Brain pericyte (primary cell): ENCODE data around the gene PDE8A.
"Not testable (repeated sequence)": the region's sequence is repeated elsewhere in the genome, so short reads cannot be mapped to it uniquely, and the experiment has no call there.

Source experiments
- DNase-seq: peaks from one replicate; pipeline ENCODE4 v3.0.0-alpha.2; 2012; ENCODE audit warnings: low read depth, low spot score

Gene PDE8A

DNA sequence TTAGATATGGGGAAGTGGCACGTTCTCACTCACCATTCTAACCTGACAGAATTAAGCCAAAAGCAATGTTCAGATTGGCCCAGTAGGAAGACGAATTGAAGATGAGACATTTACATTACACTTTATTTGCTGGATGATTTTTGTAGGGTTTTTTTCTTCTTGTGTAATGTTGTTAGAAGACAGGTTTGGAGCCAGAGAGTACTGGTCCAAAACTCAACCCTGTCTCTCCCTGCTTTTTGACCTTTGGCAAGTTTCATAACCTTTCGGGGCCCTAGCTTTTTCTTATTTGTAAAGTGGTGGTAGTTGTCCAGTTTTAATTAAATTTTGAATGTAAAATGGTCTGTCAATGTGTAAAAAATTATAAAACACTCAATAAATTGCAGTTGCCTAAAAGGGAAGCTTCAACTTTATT, 29.5 kb downstream of the PDE8A start:
- DNase-seq = no peak

DNA sequence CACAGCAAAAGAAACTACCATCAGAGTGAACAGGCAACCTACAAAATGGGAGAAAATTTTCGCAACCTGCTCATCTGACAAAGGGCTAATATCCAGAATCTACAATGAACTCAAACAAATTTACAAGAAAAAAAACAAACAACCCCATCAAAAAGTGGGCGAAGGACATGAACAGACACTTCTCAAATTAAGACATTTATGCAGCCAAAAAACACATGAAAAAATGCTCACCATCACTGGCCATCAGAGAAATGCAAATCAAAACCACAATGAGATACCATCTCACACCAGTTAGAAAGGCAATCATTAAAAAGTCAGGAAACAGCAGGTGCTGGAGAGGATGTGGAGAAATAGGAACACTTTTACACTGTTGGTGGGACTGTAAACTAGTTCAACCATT, 30.1 kb downstream of the PDE8A start:
- not testable (repeated sequence) for DNase-seq

DNA sequence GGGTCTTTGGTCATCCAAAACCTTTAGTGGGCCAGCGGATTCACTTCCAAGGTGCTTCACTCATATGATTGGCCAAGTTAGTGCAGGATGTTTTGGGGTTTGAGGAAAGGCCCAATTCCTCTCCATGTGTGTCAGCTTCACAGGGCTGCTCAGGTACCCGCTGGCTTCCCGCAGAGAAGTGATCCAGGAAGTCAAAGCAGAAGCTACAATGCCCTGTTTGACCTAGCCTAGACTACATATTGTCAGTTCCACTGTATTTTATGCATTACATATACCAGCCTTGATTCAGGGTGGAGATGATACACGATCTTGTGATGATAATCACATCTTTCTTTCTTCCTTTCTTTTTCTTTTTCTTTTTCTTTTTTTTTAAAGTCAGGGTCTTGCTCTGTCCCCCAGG, 32.1 kb downstream of the PDE8A start:
- no peak for DNase-seq

DNA sequence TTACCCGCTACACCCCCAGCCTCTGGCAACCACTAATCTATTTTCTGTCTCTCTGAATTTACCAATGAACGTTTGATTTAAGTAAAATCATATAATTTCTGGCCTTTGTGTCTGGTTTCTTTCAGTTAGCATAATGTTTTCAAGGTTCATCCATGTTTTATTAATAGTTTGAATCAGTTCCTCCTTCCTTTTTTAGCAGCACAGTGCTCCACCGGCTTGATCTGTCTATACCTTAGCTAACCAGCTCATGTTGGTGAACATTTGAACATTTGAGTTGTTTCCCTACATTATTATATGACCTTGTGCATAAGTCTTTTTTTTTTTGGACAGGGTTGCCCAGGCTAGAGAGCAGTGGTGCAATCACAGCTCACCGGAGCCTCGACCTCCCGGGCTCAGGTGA, 33.3 kb downstream of the PDE8A start:
- DNase-seq = no peak

DNA sequence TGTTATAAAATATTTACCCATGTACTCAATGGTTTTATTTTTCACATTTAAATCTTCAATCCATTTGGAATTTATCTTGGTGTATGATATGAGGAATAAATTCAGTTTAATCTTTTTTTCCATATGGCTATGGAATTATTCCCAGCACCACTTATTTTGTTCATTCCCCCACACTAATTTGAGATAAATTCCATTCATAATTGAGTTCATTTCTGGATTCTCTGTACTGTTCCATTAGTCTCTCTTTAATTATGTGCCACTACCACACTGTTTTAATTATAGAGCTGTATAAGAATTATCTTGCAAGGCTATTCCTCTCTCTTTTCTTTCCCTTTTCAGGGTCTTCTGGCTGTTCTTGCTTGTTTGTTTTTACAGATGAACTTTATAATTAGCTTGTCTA, 34.6 kb downstream of the PDE8A start:
- no peak for DNase-seq

DNA sequence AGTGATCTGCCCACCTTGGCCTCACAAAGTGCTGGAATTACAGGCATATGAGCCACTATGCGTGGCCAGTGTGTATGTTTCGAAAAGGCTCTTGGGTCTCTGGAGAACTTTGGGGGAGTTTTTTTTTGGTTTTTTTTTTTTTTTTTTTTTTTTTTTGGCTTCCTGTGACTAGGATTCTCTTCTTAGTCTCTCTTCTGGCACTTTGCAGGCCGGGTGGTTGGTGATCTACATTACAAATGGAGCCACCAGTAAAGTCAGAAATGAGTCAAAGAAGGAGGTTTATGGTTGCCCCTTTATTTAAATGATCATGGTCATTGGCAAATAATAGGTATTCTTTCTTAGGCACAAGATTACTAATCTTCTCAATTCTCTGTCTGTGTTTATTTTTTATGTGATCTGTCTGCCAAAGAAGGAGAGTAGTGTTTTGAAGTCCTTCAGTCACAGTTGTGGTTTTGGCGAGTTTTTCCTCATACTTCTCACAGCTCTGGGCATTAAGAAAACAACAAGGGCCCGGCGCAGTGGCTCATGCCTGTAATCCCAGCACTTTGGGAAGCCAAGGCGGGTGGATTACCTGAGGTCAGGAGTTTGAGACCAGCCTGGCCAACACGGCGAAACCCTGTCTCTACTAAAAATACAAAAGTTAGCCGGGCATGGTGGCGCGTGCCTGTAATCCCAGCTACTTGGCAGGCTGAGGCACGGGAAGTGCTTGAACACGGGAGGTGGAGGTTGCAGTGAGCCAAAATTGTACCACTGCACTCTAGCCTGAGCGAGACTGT, 38.3 kb downstream of the PDE8A start:
- peak; percentile 15 for DNase-seq

DNA sequence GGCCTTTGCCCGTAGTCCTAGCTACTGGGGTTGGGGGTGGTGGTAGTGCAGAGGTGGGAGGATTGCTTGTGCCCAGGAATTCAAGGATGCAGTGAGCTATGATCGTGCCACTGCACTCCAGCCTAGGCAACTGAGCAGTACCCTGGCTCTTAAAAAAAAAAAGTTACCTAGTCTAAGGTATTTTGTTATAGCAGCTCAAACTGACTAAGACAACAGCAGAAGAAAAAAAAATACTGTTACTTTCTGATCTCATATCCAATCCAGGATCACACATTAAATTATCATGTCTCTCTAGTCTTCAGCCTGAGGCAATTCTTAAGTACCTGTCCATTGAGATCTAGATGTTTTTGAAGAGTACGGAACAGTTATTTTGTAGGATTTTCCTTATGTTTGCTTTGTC, 39.8 kb downstream of the PDE8A start:
- no peak for DNase-seq

DNA sequence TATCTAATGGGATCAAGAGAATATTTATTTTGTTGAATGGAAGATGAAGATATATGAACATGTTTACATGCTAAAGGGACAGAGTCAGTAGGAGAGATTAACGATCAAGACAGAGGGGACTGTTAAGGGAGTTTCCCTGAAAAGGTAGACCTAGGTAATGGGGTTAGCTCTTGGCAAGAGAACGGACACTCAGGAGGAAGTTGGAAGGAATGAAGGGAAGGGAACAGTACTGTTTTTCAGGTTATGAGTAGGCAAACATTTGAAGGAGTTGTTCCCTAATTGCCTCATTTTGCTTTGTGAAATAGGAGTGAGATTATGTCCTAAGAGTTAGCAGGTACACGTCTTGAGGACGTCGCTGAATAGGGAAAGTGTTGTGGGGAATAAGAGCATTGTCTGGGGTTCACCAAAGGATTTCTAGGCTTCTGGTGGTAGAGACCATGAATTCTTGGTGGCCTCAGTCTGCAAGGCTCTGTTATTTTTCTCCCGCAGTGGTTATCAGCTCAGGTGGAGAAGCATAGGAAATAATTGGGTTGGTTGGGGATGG, 41.3 kb downstream of the PDE8A start:
- no peak for DNase-seq

DNA sequence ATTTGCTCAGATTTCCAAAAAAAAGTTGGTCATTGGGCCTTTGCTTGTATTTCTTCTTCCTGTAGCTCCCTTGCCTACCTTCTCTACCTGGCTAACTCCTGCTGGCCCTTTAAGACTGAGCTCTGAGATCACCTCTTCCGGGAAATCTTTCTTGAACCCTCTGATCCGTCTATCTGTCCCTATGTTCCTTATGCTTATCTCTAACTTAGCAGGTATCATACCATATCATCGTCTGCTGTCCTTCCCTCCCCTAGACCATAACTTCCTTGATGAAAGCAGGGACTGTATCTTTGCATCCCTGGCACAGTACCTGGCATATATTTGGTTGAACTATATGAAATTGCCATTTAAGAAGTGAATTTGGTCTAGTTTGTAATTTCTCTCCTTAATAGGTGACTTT, 42.3 kb downstream of the PDE8A start:
- no peak for DNase-seq

DNA sequence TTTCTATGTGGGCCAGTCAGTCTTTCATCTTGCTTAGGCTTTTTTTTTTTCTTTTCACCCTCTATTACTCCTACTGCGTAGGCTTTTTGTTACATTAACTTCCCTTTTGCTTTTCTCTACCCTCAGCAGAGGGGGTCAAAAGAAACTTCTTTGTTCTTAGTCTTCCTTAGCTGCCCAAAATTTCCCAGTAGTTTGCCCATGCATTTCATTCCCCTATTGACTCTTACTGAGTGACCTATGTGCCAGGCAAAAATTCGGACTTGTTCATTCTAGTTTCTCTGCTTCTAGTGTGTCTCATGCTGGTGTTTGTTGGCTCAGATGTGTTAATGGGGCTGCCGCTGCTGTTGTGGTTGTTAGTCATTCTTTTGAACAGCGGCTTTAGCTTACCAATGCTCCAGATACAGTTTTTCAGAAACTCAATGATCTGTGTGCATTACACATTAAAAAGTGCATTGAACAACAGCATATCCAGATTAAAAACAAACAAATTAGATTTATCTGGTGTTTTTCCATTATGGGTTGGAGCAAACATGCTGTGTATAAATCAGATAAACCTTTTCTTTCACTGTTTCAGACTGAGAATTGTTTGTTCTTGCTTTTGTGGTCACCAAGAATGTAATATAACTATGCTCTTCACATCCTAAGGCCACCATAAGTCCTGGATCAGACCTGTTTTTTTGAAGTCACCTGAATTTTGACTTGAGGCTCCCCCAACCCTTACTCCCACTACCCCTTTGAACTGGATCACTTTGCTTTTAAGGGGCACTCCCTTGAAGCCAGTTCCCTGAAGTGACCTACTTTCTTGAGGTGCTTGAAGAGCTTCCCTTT, 43.1 kb downstream of the PDE8A start:
- no peak for DNase-seq

DNA sequence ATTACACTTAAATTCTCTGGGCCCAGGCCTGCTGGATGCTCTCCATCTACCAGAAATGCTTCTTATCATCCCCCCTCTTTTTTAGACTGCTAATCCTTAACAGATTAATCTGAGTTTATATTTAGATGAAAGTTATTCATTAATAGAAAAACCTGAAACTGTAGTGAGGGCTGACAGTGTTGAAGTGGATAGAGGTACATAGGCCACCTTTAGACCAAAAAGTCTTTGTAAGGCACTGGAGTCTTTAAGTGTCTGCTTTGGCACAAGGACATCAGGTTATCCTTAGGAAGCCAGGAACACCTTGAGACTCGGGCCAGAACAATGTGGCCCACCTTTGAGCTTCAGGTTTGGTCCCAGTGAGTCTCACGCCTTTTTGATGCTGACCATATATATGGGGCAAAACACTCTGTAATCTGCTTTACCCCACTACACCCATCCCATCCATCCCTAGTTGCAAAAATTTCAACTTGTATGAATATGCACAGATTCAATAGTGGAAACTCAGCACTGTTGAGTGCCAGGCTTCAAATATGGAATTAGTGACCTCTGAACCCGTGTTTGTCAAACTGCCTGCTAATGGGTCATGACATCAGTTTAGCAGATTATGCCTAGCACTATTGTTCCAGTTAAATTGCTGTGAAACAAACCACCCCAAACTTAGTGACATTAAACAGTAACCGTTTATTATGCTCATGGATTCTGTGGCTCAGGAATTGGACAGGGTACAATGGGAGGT, 44.0 kb downstream of the PDE8A start:
- DNase-seq = no peak

DNA sequence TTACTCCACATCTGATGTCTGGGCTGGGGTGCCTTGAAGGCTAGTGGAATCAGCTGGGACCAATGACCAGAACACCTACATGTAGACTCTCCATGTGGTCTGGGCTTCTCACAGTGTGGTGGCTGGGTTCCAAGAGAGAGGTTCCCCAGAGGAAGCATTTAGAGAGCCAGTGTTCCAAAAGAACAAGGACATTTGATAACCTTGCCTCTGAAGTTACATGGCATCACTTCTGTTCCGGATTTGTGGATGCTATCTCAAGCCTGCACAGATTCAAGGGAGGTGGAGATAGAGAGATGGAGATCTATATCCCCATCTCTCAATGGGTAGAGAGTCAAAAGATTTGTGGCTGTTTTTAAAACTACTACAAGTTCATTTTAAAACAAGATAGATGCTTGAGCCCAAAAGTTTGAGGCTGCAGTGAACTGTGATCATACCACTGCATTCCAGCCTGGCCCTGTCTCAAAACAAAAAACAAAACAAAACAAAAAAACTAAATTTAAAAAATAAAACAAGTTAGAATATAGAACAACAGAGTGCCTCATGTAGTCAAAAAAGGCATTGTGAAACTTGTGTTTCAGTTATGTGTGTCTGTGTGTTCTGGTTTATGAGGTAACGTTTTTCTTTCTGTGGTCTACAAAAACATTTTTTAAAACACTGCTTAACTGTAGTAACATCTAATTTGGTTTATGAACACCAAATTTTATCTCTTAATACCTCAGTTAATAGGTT, 44.8 kb downstream of the PDE8A start:
- no peak for DNase-seq

DNA sequence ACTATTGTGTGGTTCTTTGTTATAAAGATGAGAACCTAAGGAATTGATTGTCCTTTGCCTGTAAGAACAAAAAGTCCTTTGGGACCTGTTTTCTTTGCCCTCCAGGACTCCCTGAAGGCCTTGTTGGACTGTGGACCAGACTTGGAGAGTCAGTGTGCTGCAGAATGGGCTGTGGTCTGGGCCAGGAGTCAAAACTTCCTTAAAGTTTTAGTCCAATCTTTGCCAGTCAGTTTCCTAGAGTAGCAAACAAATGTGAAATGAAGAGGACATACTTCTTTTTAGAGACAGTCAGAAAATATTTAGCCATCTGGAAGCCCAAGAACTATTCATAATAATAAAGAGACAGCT, 45.4 kb downstream of the PDE8A start:
- DNase-seq = no peak

DNA sequence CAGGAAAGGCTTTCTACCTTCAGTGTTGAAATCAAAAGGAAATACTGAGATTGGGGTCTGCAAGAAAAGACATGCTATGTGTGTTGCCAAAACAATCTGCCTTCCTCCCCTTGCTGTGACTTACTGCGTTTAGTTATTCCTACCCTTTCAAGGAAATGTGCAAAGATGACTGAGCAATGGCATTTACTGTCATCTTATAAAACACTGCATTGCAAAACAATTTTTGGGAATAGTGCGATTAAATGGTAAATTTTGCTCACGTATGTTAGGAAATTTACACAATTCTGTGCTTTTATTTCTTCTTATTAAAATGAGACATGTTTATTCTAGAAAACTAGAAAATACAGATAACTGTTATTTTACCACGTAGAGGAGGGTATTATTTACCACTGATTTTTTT, 45.8 kb downstream of the PDE8A start:
- DNase-seq = no peak

DNA sequence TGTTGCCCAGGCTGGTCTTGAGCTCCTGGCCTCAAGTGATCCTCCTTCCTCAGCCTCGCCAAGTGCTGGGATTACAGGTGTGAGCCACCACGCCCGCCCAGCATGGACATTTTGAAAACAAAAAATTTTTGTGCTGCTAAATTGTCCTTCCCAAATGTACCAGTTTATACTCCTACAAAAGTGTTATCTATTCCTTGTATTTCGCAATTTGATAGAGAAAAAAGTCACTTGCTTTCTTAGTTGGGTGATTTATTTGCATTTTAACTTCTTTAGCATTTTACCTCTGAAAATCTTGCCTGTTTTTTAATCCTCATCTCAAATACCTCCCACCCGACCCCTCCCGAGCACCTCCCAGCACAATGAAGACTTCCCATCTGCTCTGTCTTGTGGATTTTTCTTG, 46.8 kb downstream of the PDE8A start:
- no peak for DNase-seq

DNA sequence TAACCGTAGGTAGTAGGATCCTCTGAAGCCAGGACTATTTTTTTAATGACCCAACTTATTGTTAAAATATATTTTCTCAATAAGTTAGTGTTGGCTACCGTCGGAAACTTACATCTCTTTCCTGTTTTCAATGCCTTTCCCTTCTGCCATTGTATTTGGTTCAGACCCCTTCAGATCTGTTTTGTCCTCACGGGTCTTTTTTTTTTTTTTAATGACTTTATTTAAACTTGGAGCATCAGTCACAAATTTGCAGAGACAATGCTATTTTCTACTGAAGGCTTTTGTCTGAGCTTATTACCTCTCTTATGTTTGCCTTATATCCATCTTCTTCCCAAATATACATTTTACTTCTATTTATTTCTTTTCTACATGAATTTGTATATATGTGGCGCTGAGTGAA, 47.6 kb downstream of the PDE8A start:
- no peak for DNase-seq

DNA sequence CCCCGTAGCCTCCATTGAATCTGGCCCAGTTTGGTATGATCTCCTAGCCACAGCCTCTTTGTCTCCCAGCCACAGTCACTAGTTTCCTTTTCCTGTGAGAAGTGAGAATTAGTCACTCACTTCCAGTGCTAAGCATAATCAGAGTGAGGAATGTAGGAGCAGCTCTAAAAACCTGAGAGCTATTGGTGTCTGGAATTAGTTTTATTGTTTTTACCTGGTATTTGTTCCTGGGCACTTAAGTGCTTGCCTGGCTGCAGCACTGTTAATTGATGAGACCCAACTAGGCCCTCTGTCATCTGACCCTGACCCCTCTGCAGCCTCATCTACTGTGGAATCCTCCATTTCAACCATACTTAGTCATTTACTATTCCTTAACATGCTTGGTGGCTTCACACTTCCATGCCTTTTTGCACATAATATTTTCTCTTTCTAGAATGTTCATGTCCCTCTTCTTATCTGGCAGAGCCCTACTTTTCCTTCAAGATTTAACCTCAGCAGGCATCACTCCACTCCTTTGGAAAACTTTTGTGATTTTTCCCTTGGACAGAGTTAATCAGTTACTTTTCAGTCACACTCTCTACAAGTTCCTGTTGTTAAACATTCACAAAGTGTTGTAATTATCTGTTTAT, 48.8 kb downstream of the PDE8A start:
- no peak for DNase-seq

DNA sequence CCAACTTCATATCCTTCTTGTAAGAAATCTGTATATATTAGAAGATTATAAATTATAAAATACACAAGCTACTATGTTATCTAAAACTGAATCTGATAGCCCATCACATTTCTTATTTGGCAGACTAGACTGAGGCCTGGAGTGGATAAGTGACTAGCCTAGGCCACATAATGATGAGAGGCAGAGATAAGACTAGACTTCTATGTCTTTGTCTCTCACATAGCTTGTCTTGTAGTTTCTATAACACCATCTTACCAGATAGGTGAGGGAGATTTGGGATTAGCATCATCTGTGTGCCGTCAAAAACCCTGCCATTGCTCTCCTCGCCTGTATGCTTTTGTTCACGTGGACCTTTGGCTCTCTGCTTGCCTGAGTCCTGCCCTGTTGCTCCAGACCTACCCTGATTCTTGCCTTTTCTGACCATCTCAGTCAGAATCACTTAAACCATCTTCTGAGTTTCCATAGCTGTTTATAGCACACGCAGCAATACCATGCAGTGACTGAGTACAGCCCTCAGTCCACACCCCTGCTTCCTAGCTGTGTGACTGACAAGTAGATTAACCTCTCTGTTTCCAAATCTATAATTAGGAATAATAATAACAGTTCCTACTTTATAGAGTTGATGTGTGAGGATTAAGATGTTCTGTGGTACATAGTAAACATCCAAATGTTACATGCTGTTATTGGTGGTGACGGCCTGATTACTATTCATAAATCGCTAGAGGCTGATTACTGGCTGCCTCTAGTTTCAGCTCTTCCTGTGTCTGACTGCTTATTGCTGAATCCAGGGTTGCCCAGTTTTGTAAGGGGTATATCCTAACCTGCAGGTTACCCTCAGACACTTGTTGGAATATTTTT, 49.7 kb downstream of the PDE8A start:
- DNase-seq = no peak

DNA sequence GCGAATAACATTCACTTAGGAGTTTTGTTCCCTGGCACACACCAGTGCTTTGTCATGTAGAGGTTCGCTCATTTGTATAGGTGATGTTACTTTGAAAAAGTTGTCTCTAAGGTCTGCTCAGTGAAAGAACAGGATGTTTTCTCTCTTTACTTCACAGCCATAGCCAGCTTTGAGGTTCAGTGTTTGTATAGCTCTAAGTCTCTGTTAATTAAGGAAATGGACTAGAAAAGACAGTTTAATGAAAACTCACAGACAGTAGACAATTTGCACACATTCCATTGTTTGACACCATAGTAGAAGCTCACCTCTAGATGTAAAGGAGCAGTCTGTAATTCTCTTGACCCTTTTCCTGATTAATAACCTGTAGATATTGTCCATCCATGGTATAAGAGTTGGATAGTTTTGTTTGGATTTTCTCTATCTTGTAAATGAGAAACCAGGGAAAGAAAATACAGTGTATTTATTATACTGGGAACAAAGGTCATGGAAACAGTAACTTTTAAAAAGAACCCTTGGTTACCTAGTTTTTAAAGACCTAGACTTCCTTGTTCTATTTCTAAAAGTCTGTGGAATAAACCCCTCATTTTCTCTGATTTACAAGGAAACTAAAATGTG, 50.4 kb downstream of the PDE8A start:
- DNase-seq = no peak

DNA sequence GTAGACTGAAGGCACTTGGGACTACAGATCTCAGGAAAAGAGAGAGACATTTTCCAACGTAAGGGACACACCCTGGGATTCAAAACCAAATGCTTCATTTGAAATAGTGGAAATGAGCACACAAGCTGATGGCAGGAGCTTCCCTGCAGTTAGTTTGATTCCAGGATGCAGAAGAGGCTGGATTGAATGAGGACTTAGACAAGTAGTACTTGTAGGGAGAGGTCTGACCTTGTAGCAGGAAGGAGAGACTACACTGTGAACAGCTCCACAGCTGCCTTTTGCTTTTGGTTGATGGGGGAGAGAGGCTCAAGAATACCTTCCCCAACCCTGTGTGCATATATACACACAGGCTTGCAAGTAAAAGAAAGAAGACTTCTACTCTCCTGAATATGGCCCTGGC, 51.5 kb downstream of the PDE8A start:
- DNase-seq = no peak
